ENCODE results near the gene EBF3. TPM values are rescaled to one million over a fixed set of nuclear protein-coding genes. Genes with fewer than 3 reads are reported as not detected.

The EBF3 gene
- total RNA-seq, 1 donor from 2014 or later: 38.9 TPM

DNA sequence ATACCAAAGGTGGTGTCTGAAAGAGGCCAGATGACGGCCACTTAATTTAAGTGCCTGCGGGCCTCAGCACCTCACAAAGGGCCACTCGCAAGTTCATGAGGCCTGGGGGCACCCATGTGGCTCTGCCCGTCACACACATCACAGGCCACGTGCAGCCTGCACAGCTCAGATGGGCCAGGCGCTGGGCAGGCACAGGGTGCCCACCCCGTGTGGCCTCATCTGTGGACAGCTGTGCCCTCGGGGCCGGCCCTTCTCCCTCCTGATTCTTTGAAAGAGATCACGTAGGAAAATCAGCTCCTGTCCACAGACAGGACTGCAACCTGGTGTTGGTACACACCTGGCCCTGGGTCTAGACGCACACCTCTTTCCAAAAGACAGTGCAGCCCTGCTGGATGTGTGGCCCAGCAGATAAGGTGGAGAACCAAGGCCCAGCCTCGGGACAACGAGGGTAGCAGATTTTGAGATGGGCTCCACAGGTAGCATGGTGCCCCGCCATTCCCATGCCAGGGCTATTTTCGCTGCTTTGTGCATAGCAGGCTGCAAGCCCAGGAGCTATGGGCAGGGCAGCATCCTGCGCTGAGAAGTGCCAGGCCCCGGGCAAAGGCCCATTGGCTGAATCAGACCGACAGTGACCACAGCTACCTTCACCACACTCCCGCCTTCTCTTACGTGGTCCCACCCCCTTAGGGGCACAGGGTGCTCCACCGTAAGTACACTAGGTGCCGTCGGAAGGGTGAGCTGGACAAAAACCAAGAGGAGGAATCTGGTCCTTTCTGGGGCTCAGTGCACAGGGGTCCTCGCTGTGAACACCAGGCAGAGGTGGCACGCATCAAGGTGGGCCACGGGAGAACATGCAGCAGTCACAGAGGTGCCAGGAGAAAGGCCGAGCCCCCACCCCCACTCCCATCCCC, 124.5 kb downstream of the EBF3 start:
- ATAC-seq (no peak), DNase-seq (ENCODE audit: low spot score) (no peak)
- intact Hi-C loops (cut with DNase I): no loop called here

DNA sequence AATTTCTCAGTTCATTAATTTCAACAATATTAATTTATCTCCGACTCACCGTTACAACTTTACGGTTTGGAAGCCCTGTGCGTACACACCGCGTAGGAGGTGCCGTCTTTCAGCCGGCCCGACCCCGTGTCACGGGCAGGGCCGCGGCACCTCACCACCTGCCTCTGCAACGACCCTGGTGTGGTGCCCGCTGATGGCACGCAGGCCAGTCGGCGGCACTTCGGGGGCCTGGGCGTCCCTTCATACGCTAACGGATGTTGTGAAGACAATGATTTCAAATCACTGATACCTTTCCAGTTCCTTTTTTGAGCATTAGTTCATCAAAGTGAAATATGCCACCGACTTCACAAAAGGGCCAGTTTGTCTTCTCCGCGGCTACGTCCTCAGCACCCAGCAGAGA, 125.3 kb downstream of the EBF3 start:
- no peak for ATAC-seq

DNA sequence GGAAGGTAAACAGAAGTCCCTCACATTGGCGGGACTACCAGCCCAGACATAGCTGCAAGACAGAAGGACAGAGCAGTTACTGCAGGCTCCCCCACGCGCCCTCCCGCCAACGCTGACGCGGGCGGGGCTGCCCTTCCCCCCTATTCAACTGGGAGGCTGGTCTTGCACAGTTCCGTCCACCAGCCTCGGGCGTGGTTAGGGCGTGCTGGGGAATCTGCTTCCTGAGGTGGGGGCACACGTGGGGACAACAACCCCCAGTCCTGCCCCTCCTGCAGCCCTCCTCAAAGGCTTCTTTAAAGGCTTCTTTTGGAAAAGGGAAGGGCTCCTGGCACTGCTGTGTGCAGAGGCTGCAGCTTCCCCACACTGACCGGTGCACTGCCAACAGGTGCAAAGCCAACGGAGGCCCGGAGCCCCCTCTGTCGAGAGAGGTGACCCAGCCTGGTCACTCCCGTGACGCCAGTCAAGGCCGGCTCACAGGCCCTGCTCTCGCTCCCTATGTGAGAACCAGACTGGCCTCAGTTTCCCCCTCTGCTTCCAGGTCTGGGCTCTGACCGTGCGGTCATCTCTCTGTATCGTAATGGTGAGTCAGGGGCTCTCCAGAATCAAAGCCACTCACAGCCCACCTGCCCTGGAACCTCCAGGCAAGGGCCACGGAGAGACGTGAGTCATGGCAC, 126.0 kb downstream of the EBF3 start:
- DNase-seq (ENCODE audit: low spot score) (no peak), ATAC-seq (peak; percentile 39)
- intact Hi-C loops (cut with DNase I): no loop called here

More for the DNA sequence above, 125.3 kb downstream of the EBF3 start:
- intact Hi-C loops (cut with DNase I): no loop called here
- DNase-seq (ENCODE audit: low spot score): no peak

DNA sequence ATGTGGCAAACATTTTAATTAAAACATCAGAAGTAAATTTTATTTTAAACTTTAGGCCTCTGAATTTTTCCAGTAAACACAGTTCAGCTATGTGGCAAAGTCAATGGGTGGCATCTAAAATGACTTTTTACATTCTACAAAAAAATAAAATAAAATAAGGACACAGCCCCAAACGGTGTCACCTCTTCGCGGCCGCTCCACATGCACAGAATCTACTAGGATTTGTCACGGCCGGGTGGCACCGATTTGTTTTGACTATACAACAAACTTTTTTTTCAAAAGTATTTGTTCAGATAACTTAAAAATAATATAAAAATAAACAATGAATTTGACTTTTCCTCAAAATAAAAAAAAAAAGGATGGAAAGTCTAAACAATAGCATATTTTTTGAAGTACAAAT, 127.8 kb downstream of the EBF3 start:
- ATAC-seq (no peak), DNase-seq (ENCODE audit: low spot score) (no peak)
- intact Hi-C loops (cut with DNase I): no loop called here

DNA sequence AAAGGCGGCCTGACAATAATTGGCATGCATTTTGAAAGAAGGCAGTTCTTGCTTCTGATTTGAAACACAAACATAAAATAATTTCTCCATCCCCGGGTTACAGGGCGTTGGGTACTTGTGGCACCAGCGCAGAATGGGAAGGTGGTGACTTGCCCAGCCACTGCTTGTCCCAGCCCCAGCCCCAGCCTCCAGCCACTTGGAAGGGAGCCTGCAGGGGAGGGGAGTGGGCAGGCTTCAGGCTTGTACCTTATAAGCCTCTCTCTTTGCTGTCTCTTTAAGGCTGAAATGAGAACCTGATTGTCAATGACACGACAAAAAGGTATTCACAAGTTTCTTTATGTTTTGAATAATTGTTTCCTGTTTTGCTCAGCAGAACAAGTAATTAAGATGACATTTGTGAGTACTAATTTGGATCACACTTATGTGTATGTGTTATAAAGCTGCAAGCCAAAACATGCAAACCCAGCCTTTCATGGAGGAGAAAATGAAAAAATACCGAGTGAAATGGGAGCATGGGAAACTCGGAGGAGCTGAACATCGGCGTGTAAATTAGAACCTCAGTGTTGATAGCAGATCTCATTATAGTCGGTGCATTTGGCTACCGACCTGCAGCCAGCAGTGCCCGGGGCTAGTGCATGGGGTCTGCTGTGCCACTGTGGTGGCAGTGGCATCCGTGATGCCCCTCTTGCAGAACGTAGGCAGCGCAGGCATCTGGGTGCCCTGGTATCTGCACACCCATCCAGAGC, 129.9 kb downstream of the EBF3 start:
- intact Hi-C loops (cut with DNase I): no loop called here
- ATAC-seq (peak; percentile 13), DNase-seq (ENCODE audit: low spot score) (no peak)

DNA sequence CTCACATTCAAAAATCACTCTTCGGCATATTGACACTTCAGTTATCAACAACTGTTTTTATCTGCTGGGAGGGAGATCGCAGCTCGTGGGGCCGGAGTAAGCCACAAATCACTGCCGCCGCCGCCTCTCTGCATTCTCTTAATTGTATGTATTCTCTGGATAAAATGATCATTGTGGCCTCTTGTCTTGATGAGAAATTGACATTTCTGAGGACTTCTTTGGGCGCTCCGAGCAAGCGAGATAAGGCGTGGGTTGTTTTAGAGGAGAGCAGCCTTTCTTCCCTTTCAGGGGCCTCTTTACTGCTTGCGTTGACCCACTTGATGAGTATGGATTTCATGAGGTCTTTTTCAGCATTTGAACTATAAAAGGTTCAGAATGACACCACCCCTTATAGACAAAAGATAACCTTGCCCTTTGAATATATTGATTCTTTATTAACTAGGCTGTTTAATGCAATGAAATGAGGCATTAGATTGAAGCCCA, 130.6 kb downstream of the EBF3 start:
- no peak for ATAC-seq
- intact Hi-C loops (cut with DNase I): no loop called here
- no peak for DNase-seq (ENCODE audit: low spot score)

DNA sequence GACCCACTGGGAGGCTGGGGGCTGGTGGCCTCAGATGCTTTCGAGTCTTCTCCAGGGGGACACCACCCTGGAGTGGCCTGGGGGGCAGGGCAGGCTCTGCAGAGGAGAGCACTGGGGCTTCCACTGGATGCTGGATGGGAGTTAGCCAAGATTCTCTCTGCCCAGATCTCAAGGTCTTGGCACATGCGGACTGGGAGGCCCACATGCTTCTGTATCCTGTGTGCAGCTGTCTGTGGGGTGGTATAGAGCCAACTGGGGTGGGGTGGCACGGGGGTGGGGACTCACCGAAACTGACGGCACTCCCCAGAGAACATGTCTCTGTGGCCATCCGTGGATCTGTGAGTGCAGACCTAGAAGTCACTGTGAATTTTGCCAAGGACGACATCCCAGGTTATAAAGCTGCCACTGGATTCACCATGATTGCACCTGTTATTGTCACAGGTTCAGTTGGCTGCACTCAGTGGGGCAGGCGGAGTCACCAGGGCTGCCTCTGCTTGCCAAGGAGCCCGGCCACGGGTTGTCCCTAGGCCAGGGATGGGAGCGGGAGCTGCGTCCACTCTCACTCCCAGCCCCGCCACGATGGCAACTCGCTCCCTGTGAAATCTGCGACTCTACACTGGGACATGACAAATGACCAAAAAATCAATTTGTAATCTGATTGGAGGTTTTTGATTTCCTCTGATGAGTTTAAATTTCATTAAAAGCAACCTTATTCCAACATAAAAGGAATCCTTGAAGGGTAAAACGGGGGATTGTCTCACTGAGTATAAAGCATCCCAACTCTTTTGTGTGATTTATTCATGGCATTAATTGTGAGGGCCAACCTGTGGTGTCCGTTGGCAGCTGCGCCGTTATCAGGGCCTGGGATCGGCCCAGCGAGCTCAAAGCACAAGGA, 131.3 kb downstream of the EBF3 start:
- DNase-seq (ENCODE audit: low spot score) (no peak), ATAC-seq (no peak)
- intact Hi-C loops (cut with DNase I): no loop called here

DNA sequence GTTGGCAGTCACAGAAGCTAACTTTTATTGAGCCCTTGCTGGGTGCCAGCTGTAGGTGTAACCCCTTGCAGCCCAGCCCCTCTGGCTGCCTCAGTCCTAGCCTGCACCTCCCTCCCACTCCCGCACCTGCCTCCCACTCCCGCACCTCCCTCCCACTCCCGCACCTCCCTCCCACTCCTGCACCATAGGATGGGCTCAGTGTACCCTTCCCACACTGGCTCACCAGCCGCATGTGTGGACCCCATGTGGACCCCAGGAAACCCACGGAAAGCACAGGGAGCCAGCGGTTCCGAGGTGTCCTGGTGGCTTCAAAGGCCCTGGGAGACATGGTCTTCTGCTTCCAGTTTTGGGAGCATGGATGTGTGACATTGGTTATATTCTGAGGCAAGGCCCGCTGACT, 132.9 kb downstream of the EBF3 start:
- ATAC-seq: no peak
- intact Hi-C loops (cut with DNase I): no loop called here
- DNase-seq (ENCODE audit: low spot score): no peak

DNA sequence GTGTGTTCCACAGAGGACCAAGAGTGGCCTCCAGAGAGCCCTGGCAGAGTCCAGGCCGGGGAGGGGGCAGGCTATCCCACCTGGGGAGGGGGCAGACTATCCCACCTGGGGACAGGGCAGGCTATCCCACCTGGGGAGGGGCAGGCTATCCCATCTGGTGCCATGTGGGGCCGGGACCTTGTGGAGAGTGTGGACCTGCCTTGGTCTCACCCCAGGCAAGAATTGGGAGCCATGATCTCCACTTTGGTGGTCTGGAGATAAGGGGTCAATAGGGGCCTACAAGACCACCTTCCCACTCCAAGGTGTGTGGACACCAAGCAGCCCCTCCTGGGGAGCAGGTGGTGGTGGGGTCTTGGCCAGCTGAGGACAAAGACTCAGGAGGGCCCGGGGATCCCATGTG, 138.2 kb downstream of the EBF3 start:
- intact Hi-C loops (cut with DNase I): no loop called here

DNA sequence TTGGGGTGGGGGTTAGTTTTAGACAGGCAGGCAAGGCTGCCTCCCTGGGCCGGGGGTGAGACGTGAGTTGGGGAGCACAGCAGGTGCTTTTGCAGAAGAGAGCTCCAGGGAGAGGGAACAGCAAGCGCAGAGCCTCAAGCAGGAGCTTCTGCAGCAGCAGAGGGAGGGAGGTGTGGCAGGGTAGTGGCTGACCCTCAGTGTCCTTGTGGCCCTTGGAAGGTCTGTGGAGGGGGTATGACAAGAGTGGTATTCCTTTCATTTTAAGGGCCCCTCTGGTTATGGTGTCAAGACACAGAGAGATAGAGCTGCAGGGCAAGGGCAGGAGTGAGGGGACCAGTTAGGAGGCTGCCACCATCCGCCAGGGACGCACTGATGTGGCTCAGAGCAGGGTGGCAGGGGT, 138.9 kb downstream of the EBF3 start:
- DNase-seq (ENCODE audit: low spot score) (no peak), ATAC-seq (no peak)
- intact Hi-C loops (cut with DNase I): no loop called here

More for the DNA sequence above, 138.2 kb downstream of the EBF3 start:
- ATAC-seq: no peak
- no peak for DNase-seq (ENCODE audit: low spot score)

DNA sequence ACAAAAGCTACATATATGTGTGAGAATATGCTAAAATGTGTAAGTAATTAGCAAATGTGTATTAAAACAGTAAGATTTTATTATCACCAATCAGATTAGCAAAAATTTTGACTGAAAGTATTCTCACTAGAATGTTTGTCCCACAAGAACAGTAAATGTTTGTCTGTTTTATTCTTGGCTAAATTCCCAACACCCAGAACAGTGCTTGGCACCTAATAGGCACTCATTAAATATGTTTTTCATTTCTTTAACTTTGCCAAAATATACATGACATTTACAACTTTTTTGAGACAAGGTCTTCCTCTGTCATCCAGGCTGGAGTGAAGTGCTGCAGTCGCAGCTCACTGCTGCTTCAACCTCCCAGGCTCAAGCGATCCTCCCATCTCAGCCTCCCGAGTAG, 143.6 kb downstream of the EBF3 start:
- DNase-seq (ENCODE audit: low spot score) (no peak), ATAC-seq (no peak)
- intact Hi-C loops (cut with DNase I): no loop called here

DNA sequence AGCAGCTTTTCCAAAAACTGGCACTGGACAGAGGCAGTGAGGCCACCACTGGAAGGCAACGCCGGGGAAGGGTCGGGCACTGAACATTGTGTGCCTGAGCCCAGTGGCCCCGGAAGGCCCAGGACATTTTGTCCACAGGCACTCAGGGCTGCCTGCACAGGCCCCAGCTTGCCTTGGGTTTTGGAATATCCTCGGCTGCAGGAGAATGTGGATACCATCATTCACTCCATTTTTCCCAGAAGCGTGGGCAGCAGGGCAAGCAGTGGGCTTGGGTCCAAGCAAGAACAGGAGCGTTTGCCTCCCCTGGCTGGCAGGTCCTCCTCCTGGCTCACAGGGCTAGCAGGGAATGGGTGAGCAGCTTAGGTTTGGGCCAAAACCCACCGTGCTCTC, 147.4 kb downstream of the EBF3 start:
- no peak for ATAC-seq
- no peak for DNase-seq (ENCODE audit: low spot score)
- intact Hi-C loops (cut with DNase I): no loop called here

DNA sequence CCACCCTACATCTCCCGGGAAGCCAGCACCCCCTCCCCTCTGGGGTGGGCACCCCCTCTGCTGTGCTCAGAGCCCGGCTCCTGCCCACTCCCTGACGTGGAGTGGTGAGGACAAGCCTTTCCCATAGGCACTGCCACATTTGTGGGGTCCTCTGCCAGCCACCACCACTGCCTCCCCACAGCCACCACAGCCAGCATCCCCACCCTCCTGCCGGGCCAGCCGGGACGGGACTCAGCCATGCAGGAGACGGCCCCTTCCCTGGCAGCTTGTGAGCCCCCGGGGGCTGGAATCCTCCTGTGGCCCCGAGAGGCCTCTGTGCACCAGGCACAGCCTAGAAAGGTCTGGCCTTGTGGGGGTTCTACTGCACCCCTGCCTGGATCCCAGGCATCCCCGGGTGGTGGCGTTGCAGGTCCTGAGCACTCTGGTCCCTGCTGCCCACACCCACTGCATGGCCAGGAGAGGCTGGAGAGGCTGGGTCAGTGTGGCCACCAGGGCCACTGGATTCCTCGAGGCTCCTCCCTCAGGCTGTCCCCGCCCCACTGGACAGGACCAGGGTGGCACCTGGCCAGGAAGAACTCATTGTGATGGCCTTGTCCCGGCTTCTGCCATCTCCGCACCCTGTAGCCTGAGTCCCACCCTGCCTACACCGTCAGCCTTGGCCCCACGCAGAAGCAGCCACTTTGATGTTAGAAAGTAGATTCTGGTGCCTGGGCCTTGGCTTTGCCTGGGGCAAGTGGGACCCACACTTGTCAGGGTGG, 148.0 kb downstream of the EBF3 start:
- no peak for ATAC-seq
- intact Hi-C loops (cut with DNase I): no loop called here
- no peak for DNase-seq (ENCODE audit: low spot score)

DNA sequence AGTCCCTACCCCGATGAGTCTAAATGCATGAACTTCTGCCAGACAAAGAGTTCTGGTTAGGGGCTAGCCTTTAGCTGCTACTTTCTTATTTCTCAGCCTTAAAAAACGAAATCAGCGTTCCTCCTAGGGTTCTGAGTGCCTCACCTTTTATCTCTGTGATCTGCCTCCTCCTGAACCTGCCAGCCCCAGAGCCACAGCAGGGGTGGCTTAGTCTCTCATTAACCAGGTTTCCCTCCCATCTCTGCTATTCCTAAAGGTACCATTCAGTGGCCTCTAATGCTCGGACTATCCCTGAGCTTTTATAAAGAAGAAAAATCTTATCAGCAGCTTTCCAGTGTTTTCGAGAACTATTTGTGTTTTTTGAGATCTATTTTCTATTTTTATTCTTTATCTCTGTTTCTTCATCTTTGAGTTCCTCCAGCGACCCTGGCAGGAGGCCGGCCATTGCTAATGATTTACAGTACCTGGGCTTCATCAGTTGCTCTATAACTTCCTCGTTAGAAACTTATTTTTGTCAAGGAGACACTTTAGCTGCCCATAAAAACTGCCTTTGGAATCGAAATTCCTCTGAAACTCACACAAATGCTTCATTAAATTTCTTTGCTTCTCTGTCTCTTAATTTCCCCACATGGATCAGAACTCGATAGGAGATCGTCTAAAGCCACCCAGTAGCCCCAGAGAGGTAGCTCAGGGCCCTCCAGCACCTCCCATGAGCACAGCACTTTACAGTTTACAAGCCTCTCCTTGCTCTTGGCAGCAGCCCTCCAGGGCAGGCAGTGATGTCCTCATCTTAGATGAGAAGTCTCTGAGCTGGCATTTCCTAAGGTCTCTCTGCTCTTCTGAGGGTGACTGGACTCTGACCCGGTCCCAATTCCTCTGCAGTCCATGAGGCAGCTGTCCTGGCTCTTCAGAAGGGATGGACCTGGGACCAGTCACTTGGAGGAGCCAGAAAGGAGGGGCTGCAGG, 149.1 kb downstream of the EBF3 start:
- no peak for DNase-seq (ENCODE audit: low spot score)
- intact Hi-C loops (cut with DNase I): no loop called here
- ATAC-seq: no peak

DNA sequence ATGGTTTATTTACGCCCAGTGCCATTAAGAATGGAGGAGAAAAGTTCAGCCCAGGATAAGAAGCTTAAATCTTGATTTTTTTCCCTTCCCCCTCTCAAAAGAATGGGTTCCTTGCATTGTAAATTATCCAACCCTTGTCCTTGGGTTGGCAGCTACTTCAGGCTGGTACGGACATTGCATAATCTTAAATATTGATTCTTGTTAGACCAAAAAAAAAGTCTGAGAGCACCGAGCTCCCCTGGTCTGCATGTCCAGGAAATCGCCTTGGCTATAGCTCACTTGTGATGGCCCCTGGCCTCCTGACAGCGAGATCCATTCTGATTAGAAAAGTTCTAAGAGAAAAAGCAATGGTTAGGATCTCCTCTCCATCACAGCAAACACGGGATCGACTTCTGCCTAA, 151.7 kb downstream of the EBF3 start:
- intact Hi-C loops (cut with DNase I): no loop called here
- DNase-seq (ENCODE audit: low spot score) (no peak), ATAC-seq (no peak)

DNA sequence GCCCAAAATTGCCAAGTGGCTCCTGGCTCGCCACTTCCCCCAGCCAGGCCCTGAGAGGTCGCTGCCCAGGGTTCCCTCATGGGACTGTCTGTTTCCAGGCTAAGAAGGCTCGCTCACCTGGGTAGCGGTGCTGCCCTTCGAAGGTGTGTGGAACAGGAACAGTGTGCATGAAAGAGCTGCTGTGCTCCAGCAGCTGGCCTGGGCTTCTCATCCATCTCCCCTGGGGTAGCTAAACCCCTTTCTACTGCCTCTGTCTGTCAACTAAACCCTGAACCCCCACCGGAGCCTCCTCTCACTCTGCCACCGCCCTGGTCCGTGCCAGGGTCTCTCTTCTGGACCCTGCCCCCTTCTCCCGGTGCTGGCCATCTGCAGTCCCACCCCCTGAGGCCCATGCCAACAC, 152.9 kb downstream of the EBF3 start:
- DNase-seq (ENCODE audit: low spot score) (no peak), ATAC-seq (no peak)
- intact Hi-C loops (cut with DNase I): no loop called here

DNA sequence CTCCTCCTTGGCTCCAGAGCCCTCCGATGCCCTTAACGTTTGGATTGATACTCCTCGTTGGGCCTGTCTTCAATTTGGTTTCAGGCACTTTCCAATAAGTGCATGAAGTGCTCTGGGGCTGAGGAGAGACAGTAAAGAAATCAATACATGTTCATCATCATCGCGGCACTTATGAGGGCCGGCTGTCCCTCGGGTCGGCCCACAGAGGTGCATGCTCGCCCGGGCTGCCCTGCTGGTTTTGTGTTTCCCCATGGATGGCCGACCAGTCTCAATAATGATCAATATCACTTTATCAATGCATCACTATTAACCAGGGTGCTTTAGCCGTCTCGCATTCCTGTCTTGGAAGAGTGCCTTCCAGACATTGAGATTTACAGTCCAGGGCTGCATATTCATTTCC, 154.2 kb downstream of the EBF3 start:
- no peak for DNase-seq (ENCODE audit: low spot score)
- intact Hi-C loops (cut with DNase I): no loop called here
- ATAC-seq: no peak
